Activated naive CD4-positive, alpha-beta T cell treated with anti-CD3 and anti-CD28 coated beads, Interleukin-2, amount 50 U/mL, for 16 hours (primary cell): ENCODE measurements around the gene ABHD16A.
A peak's percentile ranks its signal among the peaks of the same experiment; 100 is the strongest.

Source experiments
- DNase-seq: peaks from one replicate; pipeline ENCODE4 v3.0.0-alpha.2; 2020

The ABHD16A gene

GRCh38 chr6:31730631-31731086 lies 27.5 kb upstream of the ABHD16A start:
- no peak for DNase-seq

DNA sequence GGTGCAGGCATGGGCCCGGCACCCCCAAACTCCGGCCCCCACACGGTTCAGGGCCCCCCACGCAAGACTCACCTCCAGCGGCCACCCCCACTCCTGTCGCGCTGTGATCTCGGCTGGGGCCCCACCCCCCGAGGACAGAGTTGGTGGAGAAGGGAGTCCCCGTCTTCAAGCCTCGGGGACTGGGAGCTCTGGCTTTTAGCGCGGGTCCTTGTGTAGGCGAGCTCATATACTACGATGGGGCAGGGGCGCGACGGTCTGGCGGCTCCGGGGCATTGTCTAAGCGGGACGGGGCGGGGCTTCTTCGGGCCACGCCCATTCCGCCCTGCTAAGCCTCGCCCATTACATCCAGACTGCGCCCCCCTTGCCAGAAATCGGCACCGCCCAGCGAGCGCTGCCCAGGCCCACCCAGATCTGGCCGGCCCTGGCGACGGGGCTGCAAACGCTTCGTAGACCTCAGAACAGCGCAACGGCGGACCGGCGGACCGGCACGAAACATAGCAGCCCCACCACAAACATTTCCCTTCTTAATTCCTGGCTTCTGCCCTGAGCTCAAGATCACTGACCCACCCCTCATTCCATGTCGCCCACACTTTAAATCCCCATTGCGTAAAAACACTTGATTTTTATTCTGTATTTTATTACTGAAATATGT lies 27.0 kb upstream of the ABHD16A start:
- DNase-seq, result peak; percentile 60

GRCh38 chr6:31729515-31729978 lies 26.4 kb upstream of the ABHD16A start:
- DNase-seq, result peak; percentile 78

DNA sequence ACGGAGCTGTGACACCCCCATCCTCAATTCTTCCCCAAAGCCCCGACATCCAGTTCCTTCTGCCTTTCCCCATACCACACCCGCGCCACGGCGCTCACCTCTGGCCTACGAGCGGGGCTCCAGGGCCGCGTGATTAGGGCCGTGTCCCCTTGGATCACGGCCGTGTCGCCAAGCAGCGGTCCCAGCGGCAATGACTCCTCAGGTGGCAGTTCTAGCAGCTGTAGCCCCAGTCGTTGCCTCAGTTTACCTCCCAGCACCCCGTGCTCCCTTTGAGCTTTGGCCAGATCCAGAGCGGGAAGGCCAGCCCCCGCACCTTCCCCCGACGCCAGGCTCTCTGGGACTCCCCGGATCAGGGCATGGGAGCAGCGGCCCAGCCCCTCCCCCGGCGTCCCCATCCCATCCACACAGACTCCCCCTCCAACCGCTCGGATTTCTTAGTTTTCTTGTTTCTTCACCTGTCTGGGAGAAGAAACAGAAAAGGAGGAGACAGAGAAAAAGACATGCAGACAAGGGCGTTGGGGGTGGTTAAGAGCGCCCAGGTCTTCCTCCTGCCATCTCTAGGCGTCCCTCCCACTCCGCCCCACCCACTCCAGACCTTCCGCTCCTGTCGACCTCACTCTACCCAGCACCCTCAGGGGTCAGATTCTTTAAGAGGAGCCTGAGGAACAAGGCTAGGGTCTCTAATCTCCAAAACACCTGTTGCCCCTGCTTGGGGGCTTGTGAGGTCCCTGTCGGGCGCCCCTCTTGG lies 25.8 kb upstream of the ABHD16A start, which contains the start of gene DDAH2:
TSS of gene DDAH2 (minus strand) at position 533 of the 748 bp plus-strand sequence. CDS start at position 395, 138 bp downstream.
- DNase-seq, result no peak

DNA sequence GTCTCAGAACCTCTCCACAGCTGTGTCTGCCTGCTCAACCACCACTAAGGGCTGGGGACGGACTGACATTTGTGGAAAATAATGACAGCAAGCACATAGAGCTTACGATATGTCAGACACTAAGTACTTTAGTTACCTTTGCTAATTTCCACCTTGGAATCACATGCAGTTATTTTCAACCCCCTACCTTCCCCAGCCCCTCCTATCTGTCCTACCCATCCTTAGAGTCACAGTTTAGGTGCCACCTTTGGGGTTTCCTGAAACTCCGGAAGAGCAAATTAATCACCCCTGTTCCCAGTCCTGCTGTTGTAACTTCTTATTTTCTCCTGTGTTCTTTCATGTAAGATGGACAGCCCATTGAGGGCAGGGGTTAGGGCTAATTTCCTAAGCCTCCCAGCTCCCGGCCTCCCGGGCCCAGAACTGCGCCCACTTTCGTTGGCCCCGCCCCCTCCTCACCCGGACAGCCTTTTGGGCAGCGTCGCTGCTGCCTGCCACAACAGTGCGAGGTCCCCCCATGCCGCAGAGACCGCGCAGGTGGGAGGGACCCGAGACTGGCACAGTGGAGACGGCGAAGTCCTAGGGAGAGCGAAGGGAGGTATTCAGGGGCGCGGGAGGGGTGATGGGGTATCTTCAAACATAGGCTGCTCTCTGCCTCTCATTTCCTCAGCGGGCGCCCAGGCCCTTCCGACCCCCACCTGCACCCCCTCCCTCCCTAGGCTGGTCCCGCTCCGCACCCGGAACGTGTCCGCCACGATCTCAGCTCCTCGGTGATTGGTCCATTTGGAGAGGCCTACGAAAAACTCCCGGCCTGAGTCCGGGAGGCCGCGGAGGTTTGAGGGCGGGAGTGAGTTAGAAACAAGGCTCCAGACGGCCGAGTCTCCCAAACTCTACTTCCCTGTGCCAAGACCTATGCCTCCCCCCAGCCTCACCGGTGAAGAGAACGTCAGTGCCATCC lies 24.9 kb upstream of the ABHD16A start:
- no peak for DNase-seq

DNA sequence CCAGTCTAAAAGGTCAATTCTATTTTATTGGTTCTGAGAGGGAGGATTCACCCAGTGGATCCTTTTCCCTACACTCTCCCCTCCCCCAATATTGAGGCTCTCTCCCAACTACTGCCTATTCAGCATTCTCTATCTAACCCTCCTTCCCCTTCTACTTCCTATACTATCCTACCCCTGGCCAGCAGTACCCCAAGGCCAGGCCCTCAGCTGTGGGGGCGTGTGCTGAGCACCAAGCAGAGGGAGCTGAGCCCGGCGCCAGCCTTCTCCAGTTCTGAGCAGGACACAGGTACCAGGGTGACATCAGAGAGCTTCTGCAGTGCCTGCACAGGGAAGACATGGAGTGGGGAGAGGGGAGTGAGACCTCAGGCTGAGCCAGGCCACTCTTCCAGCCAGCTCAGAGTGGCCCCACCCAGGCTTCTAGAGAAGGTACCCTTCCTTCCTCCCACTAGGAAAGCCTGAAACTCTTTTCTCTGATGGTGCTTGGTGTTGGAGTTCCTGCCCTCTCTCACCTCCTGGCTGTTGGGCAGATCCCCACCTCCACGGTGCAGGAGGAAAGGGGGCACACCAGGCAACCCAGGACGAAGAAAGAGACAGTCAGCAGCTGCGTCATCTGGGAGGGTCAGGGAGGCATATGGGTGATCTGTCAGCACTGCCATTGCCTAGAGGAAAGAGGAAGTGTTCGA lies 24.1 kb upstream of the ABHD16A start:
- no peak for DNase-seq

DNA sequence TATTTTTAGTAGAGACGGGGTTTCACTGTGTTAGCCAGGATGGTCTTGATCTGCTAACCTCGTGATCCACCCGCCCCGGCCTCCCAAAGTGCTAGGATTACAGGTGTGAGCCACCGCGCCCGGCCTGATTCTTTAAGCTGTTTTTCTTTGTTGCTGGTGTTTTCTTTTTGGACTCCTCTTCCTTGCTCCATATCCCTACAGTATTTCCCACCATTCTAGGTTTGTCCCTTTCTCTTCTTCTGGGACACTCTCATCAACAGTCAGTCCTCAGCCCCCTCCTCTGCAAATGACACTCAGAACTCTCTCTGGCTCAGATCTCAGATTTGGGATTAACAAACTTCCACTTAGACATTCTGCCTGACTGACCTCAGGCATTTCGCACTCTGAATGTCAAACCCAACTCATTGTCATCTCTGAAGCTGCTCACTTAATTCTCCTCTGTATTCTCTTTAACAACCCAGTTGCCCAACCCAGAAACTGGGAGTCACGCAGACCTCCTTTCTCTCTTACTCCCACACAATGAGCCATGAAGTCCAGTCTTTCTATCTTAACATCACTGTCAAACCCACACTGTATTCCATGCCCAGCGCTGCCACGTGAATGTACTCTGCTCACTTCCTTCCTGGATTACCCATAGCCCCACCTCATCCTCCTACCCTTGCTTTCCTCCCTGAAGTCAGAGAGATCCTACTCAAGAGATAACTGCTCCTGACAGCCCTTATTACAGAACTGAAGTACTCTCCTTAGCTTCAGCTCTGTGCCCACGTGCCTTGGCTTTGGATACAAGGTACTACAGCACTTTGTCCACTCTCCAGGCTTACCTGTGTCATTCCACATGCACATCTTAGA lies 22.6 kb upstream of the ABHD16A start:
- no peak for DNase-seq

DNA sequence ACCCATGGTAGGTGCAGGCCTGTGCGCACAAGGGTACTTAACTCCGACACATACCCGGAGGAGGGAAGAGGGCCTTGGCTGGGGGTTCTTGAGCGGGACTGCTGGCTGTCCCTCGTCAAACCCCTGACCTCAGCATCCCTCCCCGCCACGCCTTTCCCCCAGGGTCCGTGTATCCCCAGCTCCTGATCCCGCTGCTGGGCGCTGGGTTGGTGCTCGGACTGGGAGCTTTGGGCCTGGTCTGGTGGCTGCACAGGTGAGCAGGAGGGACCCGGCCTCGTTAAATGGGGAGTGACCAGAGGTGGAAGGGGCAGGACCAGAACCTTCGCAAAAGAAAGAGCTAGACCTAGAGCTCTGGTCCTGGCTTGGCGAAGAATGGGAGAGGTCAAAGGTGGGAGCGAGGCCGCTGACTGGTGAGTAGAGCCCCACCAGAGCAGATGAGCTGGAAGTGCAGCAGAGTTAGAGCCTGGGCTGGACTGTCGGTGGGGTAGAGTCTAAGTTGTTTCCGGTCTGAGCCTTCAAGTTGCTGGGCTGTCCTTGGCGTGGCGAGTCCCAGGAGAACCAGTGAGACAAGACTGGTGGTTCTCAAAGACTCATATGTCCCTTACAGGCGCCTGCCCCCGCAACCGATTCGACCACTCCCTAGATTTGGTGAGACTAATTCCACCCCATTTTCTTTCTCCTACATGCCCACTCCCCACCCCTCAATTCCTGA lies 21.0 kb upstream of the ABHD16A start:
- no peak for DNase-seq

- DNase-seq, result no peak
Measured at GRCh38 chr6:31723245-31723979, 20.3 kb upstream of the ABHD16A start, which contains the start of gene MPIG6B. MPIG6B (plus strand) TSS chr6:31723373; CDS start chr6:31723384, 11 bp downstream.

DNA sequence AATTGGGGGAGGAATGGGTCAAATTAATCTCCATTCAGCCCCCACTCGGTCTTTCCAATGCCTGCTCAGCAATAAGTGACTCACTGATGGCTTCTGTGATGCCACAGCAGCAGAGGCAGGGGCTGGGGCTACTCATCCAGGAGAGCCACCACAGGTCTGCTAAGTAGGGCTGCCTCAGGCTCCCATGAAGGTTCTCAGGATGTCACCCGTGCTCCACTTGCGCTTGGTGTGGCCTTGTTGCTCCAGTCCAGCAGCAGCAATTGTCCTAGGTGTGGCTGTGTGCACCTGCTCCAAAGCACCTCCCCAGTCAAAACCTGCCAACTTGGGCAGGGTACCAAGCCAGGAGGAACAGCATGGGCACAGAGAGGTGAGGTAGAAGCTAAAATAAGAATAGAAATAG lies 19.0 kb upstream of the ABHD16A start:
- no peak for DNase-seq

- DNase-seq, result no peak
Measured at GRCh38 chr6:31721351-31722020, 18.4 kb upstream of the ABHD16A start, which contains the start of gene LY6G6C. LY6G6C (minus strand) TSS chr6:31721746; CDS start chr6:31721679, 67 bp downstream.

DNA sequence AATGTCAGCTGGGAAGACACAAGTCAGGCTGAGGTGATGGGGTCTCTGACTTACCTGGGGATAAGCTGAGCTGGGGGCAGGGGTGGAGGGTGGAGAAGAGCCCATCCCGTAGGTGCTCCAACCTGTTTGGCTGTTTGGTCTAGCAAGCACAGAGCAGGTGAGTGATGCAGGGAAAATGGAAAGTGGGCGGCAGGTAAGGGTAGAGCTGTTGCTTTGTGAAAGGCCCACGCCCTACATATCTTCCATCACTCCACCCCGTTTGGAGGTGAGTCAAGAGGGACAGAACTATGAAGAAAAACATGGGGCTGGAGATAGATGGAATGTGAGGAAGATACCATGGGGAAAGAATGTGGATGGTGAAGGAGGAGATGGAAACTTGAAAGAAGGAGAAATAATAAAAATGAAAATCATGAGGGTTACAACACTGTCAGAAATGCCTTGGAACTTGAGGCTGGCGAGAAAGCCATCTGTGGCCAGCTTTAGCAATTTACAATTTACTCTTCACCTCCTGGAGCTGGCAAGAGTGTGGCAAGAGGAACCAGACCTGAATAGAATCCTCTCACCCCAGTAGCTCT lies 17.2 kb upstream of the ABHD16A start:
- DNase-seq, result no peak

GRCh38 chr6:31719001-31719400 lies 15.9 kb upstream of the ABHD16A start:
- no peak for DNase-seq

GRCh38 chr6:31718265-31718664 lies 15.1 kb upstream of the ABHD16A start:
- DNase-seq, result no peak

- DNase-seq, result no peak
Measured at GRCh38 chr6:31717499-31718222, 14.5 kb upstream of the ABHD16A start.

GRCh38 chr6:31715022-31715958 lies 12.2 kb upstream of the ABHD16A start, which contains the start of gene LY6G6D:
LY6G6D (plus strand) TSS chr6:31715348; CDS start chr6:31715356, 8 bp downstream.
- no peak for DNase-seq
